SK-N-MC (cell line): ENCODE measurements around the gene BTBD19.
A peak's percentile ranks its signal among the peaks of the same experiment; 100 is the strongest.
"Not testable (repeated sequence)": the region's sequence is repeated elsewhere in the genome, so short reads cannot be mapped to it uniquely, and the experiment has no call there.

ENCODE experiments used
- DNase-seq: peaks from one replicate; pipeline ENCODE4 v3.0.0-alpha.2; 2011; ENCODE audit warnings: low read depth, low spot score
- H3K27ac ChIP-seq: fragments of 200-600 bp; sonication (generic); 2 replicates; pipeline ENCODE4 v1.5.1; 2016; ENCODE audit warnings: mixed run types
- H3K36me3 ChIP-seq: fragments of 200-600 bp; sonication (generic); 2 replicates; pipeline ENCODE4 v1.6.1; 2017; ENCODE audit warnings: antibody characterized with exemption, low read length, mixed read lengths; ENCODE audit not compliant: insufficient read depth
- H3K4me3 ChIP-seq: fragments of 200-600 bp; sonication (generic); 2 replicates; pipeline ENCODE4 v1.5.1; 2016
- H3K9ac ChIP-seq: fragments of 200-600 bp; sonication (generic); 2 replicates; pipeline ENCODE4 v1.8.0; 2017; ENCODE audit warnings: mixed run types, mixed read lengths; ENCODE audit not compliant: insufficient read length
- H3K9me3 ChIP-seq: fragments of 200-600 bp; sonication (generic); 2 replicates; pipeline ENCODE4 v1.6.1; 2017; ENCODE audit warnings: low read depth, mild to moderate bottlenecking, antibody characterized with exemption, low read length, moderate library complexity, mixed read lengths
- EZH2 ChIP-seq: fragments of 200-600 bp; sonication (generic); IDR thresholded peaks from one replicate; pipeline ENCODE4 v1.6.1; 2017; ENCODE audit warnings: antibody characterized with exemption
- FOXP2 ChIP-seq: optimal IDR thresholded peaks from 2 replicates; pipeline ENCODE3; 2011; ENCODE audit warnings: mild to moderate bottlenecking, moderate library complexity; ENCODE audit not compliant: insufficient read depth; ENCODE audit errors: extremely low read length, control extremely low read depth
- POLR2AphosphoS5 ChIP-seq: IDR thresholded peaks from 2 replicates; pipeline ENCODE4 v1.6.1; 2012; ENCODE audit warnings: mild to moderate bottlenecking, low read depth, low read length, borderline replicate concordance

The BTBD19 gene

GRCh38 chr1:44806704-44807363, 1.5 kb upstream of the BTBD19 start, which contains the start of gene DYNLT4:
TSS of gene DYNLT4 (minus strand) at chr1:44807351. CDS start at chr1:44806668, 683 bp downstream.
- H3K9ac ChIP-seq, result no peak within 1 kb of the TSS
- peak within 1 kb of the TSS; percentile 56 for H3K27ac ChIP-seq
- DNase-seq, result no peak
- H3K36me3 ChIP-seq, result no peaks in the 10 kb centered on the region; the same call in 1 of the 2 replicates
- no peak within 1 kb of the TSS for H3K4me3 ChIP-seq
- TF ChIP-seq FOXP2, result no peak
- no peak for TF ChIP-seq POLR2AphosphoS5
- no peak for TF ChIP-seq EZH2
- H3K9me3 ChIP-seq, result no peaks in the 10 kb centered on the region

DNA sequence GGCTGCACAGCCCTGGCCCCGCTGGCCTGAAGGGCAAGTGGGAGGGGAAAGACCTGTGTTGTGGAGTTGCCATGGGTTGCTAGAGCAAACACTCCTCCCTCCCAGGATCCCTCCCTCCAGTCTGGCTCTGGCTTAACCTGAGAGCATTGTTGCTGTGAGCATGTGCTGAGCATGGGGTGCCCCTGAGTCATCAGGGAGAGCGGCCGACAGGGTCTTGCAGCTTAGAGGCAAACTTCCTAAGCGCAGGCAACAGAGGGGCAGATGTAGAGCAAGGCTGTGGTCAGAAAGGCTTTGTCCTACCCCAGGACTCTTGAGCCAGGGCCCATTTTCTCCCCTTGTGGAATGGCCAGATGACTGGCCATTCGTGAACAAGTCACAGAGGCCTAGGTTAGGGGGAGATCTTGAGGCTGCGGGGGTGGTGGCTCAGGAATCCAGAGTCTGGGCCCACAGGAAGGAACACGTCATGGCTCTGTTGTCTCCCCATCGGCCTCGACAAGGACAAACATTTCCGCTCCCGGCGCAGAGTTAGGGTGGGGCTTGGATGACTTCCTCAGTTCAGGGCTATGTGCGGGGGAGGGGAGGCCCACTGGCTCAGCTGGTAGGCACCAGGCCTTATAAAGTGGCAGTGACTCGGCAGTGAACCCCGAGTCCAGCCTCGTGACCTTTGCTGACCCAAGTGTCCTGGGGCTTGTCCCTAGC, 810 bp upstream of the BTBD19 start:
- Histone ChIP-seq H3K4me3 (no peak overlapping the region), H3K9ac (no peak overlapping the region), H3K36me3 (no peaks in the 10 kb centered on the region; the same call in 1 of the 2 replicates), H3K27ac (peak overlapping the region; percentile 56), H3K9me3 (no peaks in the 10 kb centered on the region)
- TF ChIP-seq EZH2 (no peak), POLR2AphosphoS5 (no peak), FOXP2 (no peak)
- no peak for DNase-seq

- H3K9ac ChIP-seq, result peak overlapping the region; percentile 41
- DNase-seq, result no peak
- peak overlapping the region; percentile 28 for H3K4me3 ChIP-seq
Observed at GRCh38 chr1:44808938-44809917, 905 bp downstream of the BTBD19 start.

DNA sequence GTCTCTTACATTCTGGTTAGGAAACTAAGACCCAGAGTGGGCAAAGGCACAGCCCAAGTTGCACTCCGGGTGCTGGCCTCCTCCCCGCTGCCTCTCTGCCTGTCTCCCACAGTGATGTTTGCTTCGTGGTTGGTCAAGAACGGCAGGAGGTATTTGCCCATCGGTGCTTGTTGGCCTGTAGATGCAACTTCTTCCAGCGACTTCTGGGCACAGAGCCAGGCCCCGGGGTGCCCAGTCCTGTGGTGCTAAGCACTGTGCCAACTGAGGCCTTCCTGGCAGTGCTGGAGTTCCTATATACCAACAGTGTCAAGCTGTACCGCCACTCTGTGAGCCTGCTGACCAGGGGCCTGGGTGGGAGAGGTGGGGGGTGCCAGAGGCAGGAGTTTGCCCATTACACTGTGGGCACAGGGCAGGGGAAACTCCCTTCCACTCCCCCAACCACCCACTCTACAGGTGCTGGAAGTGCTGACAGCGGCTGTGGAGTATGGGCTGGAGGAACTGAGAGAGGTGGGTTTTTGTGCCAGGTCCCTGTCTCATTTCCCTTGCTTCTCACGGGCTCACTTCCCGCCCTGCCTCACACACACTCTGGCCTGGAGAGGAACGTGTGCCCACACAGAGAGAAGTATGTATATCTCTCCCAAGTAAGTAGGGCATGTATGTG, 1.9 kb downstream of the BTBD19 start:
- H3K27ac ChIP-seq, result 0 out of 2 replicates have a peak overlapping the region, but pooled peaks have one; percentile 12
- TF ChIP-seq EZH2 (no peak), POLR2AphosphoS5 (no peak), FOXP2 (no peak)
- no peak for DNase-seq

More at GRCh38 chr1:44808938-44809917, 905 bp downstream of the BTBD19 start:
- Histone ChIP-seq H3K9me3 (no peaks in the 10 kb centered on the region), H3K36me3 (no peaks in the 10 kb centered on the region; the same call in 1 of the 2 replicates), H3K27ac (peak overlapping the region; percentile 76)
- TF ChIP-seq EZH2 (no peak), POLR2AphosphoS5 (peak; percentile 23; the same call in 1 of the 2 replicates)

GRCh38 chr1:44810762-44811105, 2.4 kb downstream of the BTBD19 start:
- not testable (repeated sequence) for DNase-seq, H3K9ac ChIP-seq, H3K4me3 ChIP-seq, H3K9me3 ChIP-seq, H3K36me3 ChIP-seq
- 0 out of 2 replicates have a peak overlapping the region, but pooled peaks have one; percentile 12 for H3K27ac ChIP-seq

More for the DNA sequence above, 1.9 kb downstream of the BTBD19 start:
- H3K36me3 ChIP-seq, result no peaks in the 10 kb centered on the region
- H3K4me3 ChIP-seq, result no peak overlapping the region
- H3K9ac ChIP-seq, result peak overlapping the region; percentile 17
- H3K9me3 ChIP-seq, result no peaks in the 10 kb centered on the region

DNA sequence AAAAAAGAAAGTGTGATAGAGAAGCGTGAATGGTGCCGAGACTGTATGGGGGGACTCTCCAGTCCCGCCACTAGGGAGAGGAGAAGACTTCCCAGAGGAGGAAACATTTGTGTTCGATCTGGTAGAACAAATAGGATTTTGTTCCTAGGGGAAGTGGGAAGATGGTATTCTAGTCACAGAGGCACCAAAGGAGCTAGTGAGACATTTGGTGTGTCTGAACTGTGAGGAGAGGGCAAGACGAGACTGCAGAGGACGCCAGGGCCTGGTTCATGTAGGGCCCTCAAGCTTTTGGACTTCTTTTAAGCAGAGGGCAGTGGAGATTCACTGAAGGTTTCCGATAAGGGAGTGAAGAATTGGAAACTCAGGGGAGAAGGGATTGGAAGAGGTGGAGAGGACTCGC, 2.9 kb downstream of the BTBD19 start:
- H3K4me3 ChIP-seq, result no peak overlapping the region
- H3K27ac ChIP-seq, result peak overlapping the region; percentile 83
- H3K9me3 ChIP-seq, result no peaks in the 10 kb centered on the region
- H3K9ac ChIP-seq, result peak overlapping the region; percentile 45
- no peak for DNase-seq
- TF ChIP-seq POLR2AphosphoS5 (no peak), FOXP2 (no peak), EZH2 (no peak)
- H3K36me3 ChIP-seq, result no peaks in the 10 kb centered on the region

DNA sequence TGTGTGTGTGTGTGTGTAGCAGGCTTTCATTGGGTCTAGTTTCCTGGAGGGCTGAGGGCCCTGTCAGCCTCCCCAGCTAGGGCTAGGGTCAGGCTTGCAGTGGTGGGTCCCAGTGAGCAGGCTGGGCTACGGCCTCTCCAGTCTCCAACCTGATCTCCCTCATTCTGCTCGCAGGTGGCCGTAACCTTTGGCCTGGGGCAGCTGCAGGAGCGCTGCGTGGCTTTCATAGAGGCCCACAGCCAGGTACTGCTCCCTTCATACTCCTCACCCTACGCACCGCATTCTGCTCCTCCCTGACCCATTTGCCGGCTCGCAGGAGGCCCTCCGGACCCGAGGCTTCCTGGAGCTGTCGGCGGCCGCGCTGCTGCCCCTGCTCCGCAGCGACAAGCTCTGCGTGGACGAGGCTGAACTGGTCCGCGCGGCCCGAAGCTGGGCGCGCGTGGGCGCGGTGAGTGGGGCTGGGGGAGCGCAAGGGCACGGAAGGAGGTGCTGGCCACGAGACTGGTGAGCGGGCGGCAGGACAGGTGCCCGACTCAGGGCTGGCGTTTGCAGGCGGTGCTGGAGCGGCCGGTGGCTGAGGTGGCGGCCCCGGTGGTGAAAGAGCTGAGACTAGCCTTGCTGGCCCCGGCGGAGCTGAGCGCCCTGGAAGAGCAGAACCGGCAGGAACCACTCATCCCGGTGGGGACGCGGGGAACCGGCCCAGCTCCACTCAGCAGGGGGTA, 4.7 kb downstream of the BTBD19 start:
- no peak for DNase-seq
- H3K36me3 ChIP-seq, result no peaks in the 10 kb centered on the region
- no peaks in the 10 kb centered on the region for H3K9me3 ChIP-seq
- no peak overlapping the region for H3K4me3 ChIP-seq
- TF ChIP-seq POLR2AphosphoS5, result no peak
- no peak for TF ChIP-seq EZH2
- no peak for TF ChIP-seq FOXP2
- no peak overlapping the region for H3K9ac ChIP-seq
- H3K27ac ChIP-seq, result no peak overlapping the region

DNA sequence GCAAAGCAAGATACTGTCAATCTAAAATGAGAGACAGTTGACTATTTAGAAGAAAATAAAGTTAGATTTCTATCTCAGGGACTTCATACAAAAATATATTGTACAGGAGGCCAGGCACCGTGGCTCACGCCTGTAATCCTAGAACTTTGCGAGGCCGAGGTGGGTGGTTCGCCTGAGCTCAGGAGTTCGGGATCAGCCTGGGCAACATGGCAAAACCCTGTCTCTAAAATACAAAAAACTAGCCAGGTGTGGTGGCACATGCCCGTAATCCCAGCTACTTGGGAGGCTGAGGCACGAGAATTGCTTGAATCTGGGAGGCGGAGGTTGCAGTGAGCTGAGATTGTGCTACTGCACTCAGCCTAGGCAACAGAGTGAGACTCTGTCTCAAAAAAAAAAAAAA, 7.6 kb downstream of the BTBD19 start:
- H3K27ac ChIP-seq, H3K4me3 ChIP-seq, H3K9ac ChIP-seq, H3K36me3 ChIP-seq, H3K9me3 ChIP-seq, DNase-seq: not testable (repeated sequence)
